ENCODE results near the gene SCEL.
A peak's percentile ranks its signal among the peaks of the same experiment; 100 is the strongest.

The SCEL gene

DNA sequence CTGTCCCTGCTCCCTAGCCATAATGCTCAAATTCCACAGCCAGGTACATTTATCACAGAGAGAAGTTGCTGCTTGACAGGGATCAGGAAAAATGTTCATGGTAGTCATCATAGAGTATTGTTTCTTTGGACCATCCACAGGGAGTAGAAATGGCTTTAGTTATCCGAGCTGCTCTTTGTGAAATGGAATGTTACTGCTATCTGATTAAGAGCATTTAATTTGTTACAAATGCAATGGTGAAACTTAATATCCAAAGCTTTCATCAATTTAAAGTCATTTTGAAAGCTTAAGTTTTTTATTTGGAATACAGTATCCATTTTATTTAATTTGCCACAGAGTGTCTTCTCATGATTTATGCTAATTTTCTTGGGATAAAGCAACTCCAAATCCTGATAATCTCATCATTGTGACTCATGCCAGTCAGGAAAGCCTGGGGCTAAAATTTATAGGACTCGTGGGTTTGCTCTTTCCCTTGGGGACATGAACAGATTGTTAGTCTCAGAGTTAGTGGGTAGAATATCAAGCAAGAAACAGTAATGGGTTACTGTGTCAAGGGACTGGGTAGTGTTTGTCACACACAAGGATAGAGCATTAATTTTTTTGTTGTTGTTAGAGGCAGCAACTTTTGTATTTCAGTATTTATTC is 59.8 kb downstream of the SCEL start:
- no peak overlapping the region for H3K4me3 ChIP-seq (ENCODE audit: low read depth, low read length)
- DNase-seq (ENCODE audit: low read depth, low spot score), result no peak
- in situ Hi-C loops (cut with HindIII; ENCODE audit: low sequenced_read_pairs), result no loop called here
- TF ChIP-seq, protein P1, sequence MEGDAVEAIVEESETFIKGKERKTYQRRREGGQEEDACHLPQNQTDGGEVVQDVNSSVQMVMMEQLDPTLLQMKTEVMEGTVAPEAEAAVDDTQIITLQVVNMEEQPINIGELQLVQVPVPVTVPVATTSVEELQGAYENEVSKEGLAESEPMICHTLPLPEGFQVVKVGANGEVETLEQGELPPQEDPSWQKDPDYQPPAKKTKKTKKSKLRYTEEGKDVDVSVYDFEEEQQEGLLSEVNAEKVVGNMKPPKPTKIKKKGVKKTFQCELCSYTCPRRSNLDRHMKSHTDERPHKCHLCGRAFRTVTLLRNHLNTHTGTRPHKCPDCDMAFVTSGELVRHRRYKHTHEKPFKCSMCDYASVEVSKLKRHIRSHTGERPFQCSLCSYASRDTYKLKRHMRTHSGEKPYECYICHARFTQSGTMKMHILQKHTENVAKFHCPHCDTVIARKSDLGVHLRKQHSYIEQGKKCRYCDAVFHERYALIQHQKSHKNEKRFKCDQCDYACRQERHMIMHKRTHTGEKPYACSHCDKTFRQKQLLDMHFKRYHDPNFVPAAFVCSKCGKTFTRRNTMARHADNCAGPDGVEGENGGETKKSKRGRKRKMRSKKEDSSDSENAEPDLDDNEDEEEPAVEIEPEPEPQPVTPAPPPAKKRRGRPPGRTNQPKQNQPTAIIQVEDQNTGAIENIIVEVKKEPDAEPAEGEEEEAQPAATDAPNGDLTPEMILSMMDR (IDR thresholded peaks at IDR 0.05; ENCODE audit: low read depth, low read length), result no peak

DNA sequence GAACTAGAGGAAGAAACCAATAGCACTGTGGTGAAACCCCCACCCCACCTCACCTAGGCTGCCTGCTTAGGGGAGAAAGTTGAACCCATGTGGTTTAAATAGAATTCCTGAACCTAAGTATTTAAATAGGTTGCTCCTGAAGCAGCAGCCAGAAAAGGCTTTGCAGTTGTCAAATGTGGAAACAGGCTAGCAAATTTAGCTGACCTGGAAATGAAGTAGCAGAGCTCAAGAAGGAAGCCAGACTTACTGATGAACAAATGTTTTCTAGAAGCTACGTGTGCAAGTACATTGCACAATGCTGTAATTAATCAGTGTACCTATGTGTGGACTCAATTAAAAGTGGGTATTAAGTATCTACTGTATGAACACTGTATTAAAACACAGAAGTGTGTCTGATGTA is 61.3 kb downstream of the SCEL start:
- TF ChIP-seq, protein P1 (IDR thresholded peaks at IDR 0.05; ENCODE audit: low read depth, low read length), result no peak
- in situ Hi-C loops (cut with HindIII; ENCODE audit: low sequenced_read_pairs), result no loop called here
- no peak overlapping the region for H3K4me3 ChIP-seq (ENCODE audit: low read depth, low read length)
- DNase-seq (ENCODE audit: low read depth, low spot score), result no peak

DNA sequence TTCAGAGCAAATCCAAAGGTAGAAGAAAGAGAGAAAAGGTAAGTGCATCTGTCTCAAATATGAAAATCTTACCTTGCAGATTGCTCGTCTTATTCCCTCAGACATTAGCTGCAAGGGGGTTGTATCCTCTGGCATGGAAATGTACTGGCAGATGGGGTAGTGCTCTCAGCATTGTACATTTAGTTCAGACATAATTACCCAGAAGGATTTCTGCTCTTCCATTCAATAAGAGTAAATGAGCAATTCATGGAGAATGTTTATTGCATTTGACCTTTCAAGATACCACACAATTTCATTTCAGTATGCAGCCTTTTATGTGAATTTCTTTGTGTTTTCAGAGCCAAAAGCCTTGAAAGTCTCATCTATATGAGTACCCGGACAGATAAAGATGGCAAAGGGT is 63.8 kb downstream of the SCEL start:
- peak; percentile 22 for DNase-seq (ENCODE audit: low read depth, low spot score)
- in situ Hi-C loops (cut with HindIII; ENCODE audit: low sequenced_read_pairs), result no loop called here
- TF ChIP-seq, protein P1 (IDR thresholded peaks at IDR 0.05; ENCODE audit: low read depth, low read length), result no peak
- H3K4me3 ChIP-seq (ENCODE audit: low read depth, low read length), result no peak overlapping the region

DNA sequence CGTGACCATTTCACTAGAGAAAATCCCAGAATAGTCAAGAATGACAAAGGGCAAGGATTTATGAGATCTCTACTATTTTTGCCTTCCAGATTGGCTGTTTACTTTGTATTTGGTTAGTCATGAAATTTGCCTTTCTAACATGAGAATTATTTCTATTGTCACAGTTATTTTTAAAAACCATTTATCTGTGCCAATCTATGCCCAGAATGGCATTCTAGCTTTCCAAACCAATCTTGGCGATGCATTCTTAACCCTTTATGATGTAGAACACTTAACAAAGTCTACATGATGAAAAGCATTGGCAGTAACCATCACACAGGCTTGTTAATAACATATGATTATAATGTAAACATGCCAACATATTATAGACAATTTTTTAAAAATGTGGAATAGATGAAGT is 65.2 kb downstream of the SCEL start:
- no peak for DNase-seq (ENCODE audit: low read depth, low spot score)
- in situ Hi-C loops (cut with HindIII; ENCODE audit: low sequenced_read_pairs), result no loop called here
- TF ChIP-seq, protein P1 (IDR thresholded peaks at IDR 0.05; ENCODE audit: low read depth, low read length), result no peak
- H3K4me3 ChIP-seq (ENCODE audit: low read depth, low read length), result no peak overlapping the region

DNA sequence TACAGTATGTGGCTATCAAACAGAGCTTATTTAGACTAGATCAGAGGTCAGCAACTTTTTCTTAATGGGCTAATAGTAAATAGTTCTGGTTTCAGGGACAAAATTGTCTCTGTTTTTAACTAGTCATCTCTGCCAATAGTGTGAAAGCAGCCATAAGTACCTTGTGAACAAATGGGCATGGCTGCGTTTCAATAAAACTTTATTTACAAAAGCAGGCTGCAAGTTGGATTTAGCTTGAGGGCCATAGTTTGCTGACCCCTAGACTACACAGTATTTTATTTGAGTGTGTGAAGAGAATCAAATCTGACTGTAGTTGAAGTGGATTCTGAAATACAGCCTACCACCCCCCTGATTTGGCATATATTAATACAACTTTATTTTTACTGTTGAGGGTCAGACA is 75.6 kb downstream of the SCEL start:
- TF ChIP-seq, protein P1 (IDR thresholded peaks at IDR 0.05; ENCODE audit: low read depth, low read length), result no peak
- H3K4me3 ChIP-seq (ENCODE audit: low read depth, low read length), result no peak overlapping the region
- DNase-seq (ENCODE audit: low read depth, low spot score), result no peak
- in situ Hi-C loops (cut with HindIII; ENCODE audit: low sequenced_read_pairs), result no loop called here

DNA sequence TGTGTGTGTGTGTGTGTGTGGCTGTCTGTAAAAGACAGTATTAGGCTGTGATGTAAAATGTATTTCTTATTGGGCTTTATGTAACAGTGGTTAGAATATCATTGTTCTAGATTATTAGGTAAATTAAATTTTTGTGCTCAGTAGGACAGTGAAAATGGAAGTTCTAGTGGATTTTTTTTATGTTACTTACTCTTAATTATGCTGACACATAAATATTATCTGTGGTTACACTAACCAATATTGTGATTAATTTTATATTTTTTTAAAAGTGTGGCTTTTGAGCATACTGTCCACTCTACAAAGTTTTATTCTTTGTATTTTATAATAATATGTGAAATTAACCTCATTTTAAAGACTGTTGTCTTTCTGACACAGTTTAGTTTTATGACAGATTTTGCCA is 80.5 kb downstream of the SCEL start:
- TF ChIP-seq, protein P1 (IDR thresholded peaks at IDR 0.05; ENCODE audit: low read depth, low read length), result no peak
- in situ Hi-C loops (cut with HindIII; ENCODE audit: low sequenced_read_pairs), result no loop called here
- no peak overlapping the region for H3K4me3 ChIP-seq (ENCODE audit: low read depth, low read length)
- DNase-seq (ENCODE audit: low read depth, low spot score), result no peak
